KMS-11 (cell line): ENCODE results near the gene TF.

ENCODE experiments used
- H2AFZ ChIP-seq: fragments of 200-600 bp; sonication (generic); 2 replicates; pipeline ENCODE4 v1.6.1; 2016; ENCODE audit warnings: antibody characterized with exemption, mixed run types, low read depth
- H3K27ac ChIP-seq: fragments of 200-600 bp; sonication (generic); 2 replicates; pipeline ENCODE4 v1.6.1; 2016; ENCODE audit warnings: mild to moderate bottlenecking, mixed run types
- H3K27me3 ChIP-seq: fragments of 200-600 bp; sonication (generic); 2 replicates; pipeline ENCODE4 v1.6.1; 2017; ENCODE audit warnings: mild to moderate bottlenecking, low read depth, mixed run types, moderate library complexity; ENCODE audit not compliant: insufficient read depth
- H3K36me3 ChIP-seq: fragments of 200-600 bp; sonication (generic); 2 replicates; pipeline ENCODE4 v1.6.1; 2017; ENCODE audit warnings: mild to moderate bottlenecking, mixed run types; ENCODE audit not compliant: insufficient read depth
- H3K4me1 ChIP-seq: fragments of 200-600 bp; sonication (generic); 2 replicates; pipeline ENCODE4 v1.6.1; 2016; ENCODE audit warnings: mild to moderate bottlenecking, low read depth, mixed run types; ENCODE audit not compliant: poor library complexity, severe bottlenecking
- H3K4me2 ChIP-seq: fragments of 200-600 bp; sonication (generic); 2 replicates; pipeline ENCODE4 v1.7.0; 2016; ENCODE audit warnings: mild to moderate bottlenecking, mixed run types
- H3K4me3 ChIP-seq: fragments of 200-600 bp; sonication (generic); IDR thresholded peaks from 2 replicates; pipeline ENCODE4 v1.6.1; 2017; ENCODE audit warnings: low read depth, low read length, mixed read lengths; ENCODE audit not compliant: insufficient read depth
- H3K79me2 ChIP-seq: fragments of 200-600 bp; sonication (generic); 2 replicates; pipeline ENCODE4 v1.6.1; 2016; ENCODE audit warnings: low read depth, mixed run types; ENCODE audit not compliant: insufficient read depth
- H3K9ac ChIP-seq: fragments of 200-600 bp; sonication (generic); 2 replicates; pipeline ENCODE4 v1.6.1; 2016; ENCODE audit warnings: mild to moderate bottlenecking, mixed run types
- H4K20me1 ChIP-seq: fragments of 200-600 bp; sonication (generic); 2 replicates; pipeline ENCODE4 v1.6.1; 2016; ENCODE audit warnings: mild to moderate bottlenecking, mixed run types; ENCODE audit not compliant: insufficient read depth
- CTCF ChIP-seq: fragments of 200-600 bp; sonication (generic); conservative IDR thresholded peaks from 2 replicates; pipeline ENCODE4 v1.6.1; 2017; ENCODE audit warnings: low read depth, mild to moderate bottlenecking, antibody characterized with exemption, low read length, moderate library complexity, mixed read lengths

The TF gene

GRCh38 chr3:133762539-133762938, 16.3 kb downstream of the TF start:
- no peak overlapping the region for H3K4me2 ChIP-seq
- no peak overlapping the region for H3K27ac ChIP-seq
- no peaks in the 10 kb centered on the region for H3K27me3 ChIP-seq
- no peak overlapping the region for H3K4me3 ChIP-seq
- no peaks in the 10 kb centered on the region for H3K4me1 ChIP-seq
- no peaks in the 10 kb centered on the region for H3K36me3 ChIP-seq
- no peak overlapping the region for H3K9ac ChIP-seq
- H3K79me2 ChIP-seq, result no peaks in the 10 kb centered on the region
- H4K20me1 ChIP-seq, result no peaks in the 10 kb centered on the region
- H2AFZ ChIP-seq, result no peak overlapping the region
- no peak for TF ChIP-seq CTCF

GRCh38 chr3:133763797-133764683, 17.8 kb downstream of the TF start:
- TF ChIP-seq CTCF, result no peak
- no peaks in the 10 kb centered on the region for H3K27me3 ChIP-seq
- H2AFZ ChIP-seq, result no peak overlapping the region
- no peaks in the 10 kb centered on the region for H3K4me1 ChIP-seq
- no peak overlapping the region for H3K9ac ChIP-seq
- H3K36me3 ChIP-seq, result no peaks in the 10 kb centered on the region
- no peak overlapping the region for H3K27ac ChIP-seq
- H3K4me2 ChIP-seq, result no peak overlapping the region
- H3K79me2 ChIP-seq, result no peaks in the 10 kb centered on the region
- no peak overlapping the region for H3K4me3 ChIP-seq
- no peaks in the 10 kb centered on the region for H4K20me1 ChIP-seq

- Histone ChIP-seq H4K20me1 (no peaks in the 10 kb centered on the region), H3K9ac (no peak overlapping the region), H3K27ac (no peak overlapping the region), H3K36me3 (no peaks in the 10 kb centered on the region), H3K4me3 (no peak overlapping the region), H3K27me3 (no peaks in the 10 kb centered on the region), H3K4me1 (no peaks in the 10 kb centered on the region), H3K4me2 (no peak overlapping the region), H2AFZ (no peak overlapping the region), H3K79me2 (no peaks in the 10 kb centered on the region)
- no peak for TF ChIP-seq CTCF
Observed at GRCh38 chr3:133765256-133765655, 19.1 kb downstream of the TF start.

GRCh38 chr3:133767607-133768006, 21.4 kb downstream of the TF start:
- no peak overlapping the region for H3K27ac ChIP-seq
- no peaks in the 10 kb centered on the region for H3K79me2 ChIP-seq
- no peak for TF ChIP-seq CTCF
- no peaks in the 10 kb centered on the region for H4K20me1 ChIP-seq
- no peaks in the 10 kb centered on the region for H3K27me3 ChIP-seq
- no peak overlapping the region for H3K4me2 ChIP-seq
- H3K9ac ChIP-seq, result no peak overlapping the region
- no peaks in the 10 kb centered on the region for H3K4me1 ChIP-seq
- H3K4me3 ChIP-seq, result no peak overlapping the region
- H2AFZ ChIP-seq, result no peak overlapping the region
- no peaks in the 10 kb centered on the region for H3K36me3 ChIP-seq
